GM18508 (cell line): ENCODE data around the gene ARFGAP1.
"Not testable (repeated sequence)": the region's sequence is repeated elsewhere in the genome, so short reads cannot be mapped to it uniquely, and the experiment has no call there.

ENCODE experiments used
- ATAC-seq: cut with Tn5 transposase; IDR thresholded peaks from one replicate; pipeline ENCODE4 v1.9.1; 2021; ENCODE audit warnings: moderate number of reproducible peaks; ENCODE audit not compliant: insufficient read depth, unreplicated experiment

The ARFGAP1 gene

DNA sequence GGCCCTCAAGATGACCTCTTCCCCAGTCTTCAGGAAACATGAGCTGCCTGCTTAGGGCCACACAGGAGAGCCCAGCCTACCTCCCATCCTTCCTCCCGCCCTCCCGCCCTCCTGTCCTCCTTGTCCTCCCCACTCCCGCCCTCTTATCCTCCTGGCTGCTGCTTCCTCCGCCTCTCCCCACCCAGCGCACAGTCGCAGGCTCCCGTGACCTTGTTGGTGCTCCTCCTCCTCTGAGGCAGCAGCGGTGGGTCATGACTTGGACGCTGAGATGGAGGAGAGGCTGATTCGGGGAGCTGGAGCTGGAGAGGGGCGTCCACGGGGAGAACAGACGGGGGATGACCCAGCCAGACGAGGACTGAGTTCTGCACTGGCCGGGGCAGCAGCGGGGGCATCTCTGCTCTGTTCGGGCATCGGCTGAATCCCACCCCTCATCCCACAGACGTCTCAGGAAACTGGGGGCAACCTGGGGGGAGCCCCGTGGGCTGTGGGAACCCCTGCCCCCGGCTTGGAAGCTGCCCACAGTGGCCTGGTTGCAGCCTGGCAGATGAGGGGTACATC lies 56.2 kb downstream of the ARFGAP1 start:
- ATAC-seq = no peak

DNA sequence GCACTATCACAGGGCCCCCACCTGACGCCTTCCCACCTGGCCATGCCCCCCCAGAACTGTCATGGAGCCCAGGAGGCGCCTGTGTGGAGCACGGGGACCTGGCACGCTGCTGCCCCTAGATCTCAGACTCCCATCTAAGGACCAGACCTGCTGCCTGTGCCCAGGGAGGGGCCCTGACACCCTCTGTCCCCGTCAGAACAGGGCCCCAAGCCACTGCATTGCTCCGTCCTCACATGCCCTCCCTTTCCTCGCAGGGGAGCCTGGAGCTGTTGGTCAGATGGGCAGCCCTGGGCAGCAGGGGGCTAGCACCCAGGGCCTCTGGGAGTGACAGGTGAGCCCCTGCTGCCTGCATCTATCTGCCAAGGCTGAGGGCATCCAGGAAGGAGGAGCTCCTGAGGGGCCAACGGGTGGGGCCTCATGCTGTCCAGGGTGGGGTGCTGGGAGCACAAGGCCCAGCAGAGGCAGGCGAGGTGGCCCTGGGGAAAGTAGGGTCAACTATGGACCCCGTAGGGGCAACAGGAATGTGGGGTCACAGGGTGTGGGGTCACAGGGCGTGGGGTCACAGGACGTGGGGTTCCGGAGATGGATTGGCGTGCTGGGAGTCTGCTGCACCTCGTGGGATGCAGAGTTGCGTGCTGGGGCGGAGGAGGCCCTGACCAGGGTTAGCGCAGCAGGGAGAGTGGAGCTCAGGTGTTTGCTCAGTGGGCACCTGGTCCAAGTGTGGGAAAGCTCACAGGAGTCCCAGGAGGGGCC lies 56.9 kb downstream of the ARFGAP1 start:
- no peak for ATAC-seq

DNA sequence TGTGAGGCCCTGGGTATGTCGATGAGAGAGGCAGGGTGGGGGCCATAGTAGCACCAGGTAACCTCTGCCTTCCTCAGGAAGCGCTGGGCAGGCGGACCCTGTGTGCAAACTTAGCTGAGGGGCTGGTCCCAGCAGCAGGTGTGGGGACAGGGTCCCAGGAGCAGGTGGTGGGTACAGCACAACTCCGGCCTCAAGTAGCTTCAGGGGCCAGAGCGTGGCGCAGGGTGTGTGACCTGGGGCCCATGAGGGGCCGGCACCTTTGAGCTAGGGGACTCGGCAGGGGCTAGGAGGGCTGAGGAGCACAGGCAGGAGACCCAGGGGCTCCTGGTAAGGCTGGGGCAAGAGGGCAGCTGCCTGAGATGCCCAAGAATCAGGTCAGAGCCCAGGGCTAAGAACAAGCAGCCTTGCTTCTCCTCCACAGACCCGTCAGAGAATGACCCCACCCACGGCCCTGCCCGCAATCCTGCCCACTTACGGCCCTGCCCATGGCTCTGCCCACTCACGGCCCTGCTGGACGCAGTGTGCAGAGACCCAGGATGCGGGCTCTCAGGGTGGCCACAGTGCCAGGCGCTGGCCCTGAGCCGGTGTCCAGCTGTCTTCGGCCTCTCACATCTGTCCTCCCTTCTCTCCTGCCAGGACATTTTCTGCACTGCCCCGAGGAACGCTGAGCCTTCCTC lies 57.6 kb downstream of the ARFGAP1 start:
- no peak for ATAC-seq

DNA sequence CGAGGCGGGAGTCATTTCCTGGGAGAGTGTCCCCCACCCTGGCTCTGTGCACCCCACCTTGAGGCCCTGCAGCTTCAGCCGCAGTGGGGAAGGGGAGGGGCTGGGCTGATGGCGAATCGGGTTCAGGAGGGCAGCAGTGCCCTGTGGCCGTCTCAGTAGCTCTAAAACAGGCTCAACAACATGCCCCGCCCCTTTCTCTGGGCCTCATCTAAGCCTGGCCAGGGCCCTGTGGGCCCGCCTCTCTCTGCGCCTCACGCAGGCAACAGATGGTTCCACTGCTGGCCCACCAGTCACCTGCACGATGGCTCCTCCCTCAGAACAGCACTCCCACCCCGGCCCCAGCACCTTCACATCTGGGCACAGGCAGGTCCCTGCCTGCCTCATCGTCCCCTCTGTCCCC lies 58.3 kb downstream of the ARFGAP1 start:
- ATAC-seq = no peak

DNA sequence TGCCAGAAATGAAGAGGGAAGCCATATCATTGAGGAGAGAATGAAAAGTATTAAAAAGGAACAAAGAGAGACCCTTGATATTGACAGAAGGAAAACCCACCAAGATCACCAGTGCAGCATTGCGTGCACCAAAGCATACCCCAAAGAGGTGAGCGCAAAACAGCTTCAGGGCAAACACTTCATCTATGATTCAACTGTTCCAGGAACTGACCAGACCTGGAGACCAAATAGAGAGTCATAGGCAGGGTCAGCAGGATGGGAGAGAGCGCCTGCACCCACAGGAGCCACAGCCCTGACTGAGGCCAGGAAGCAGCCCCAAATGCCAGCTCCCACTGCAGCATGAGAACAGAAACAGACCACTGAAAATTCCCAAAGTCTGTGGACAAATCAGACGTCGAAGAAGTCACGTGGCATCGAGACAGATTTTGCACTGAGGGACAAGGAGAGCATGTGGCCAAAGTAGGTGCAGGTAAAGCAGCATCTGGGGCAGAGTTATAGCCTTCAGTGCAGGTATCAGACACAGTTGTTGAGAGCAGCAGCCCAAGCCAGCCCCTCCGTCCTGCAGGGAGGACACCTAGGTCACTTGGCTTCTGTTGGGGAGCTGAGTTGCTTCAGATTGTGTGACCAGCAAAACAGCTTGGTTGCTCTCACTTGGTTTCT lies 59.3 kb downstream of the ARFGAP1 start:
- no peak for ATAC-seq

DNA sequence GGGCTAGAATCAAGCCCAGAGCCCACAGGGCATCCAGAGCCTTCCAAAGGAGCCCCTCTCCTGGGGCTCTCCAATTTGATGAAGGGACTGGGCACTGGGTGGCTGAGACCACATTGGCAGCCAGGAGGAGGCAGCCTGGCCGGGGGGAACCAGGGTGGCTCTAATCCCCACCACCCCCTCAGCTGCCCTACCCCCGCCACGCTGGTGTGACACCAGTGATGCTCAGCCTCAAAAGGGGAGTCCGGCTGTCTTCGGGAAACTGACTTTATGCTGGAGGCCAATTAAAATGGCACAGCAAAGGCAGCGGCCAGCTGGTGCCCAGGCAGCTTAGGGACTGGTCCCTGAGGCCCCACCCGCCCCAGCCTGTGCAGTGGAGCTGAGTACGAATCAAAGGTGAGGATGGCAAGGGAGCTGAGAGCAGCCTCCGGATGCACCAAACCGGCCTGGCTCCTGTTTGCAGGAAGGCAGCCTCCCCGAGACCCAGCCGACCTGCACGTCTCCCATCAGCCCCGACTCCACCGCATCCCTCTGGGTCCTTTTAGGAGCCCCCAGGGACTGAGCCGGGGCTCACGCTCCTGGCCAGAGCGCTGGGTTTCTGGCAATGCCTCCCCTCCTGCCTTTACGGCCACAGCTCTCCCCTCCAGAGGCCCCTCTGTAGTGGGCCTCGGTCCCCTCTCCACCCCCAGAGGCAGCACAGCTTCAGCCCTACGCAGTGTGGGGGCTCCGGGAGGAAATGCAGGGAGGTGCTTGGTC lies 60.1 kb downstream of the ARFGAP1 start:
- ATAC-seq = no peak

DNA sequence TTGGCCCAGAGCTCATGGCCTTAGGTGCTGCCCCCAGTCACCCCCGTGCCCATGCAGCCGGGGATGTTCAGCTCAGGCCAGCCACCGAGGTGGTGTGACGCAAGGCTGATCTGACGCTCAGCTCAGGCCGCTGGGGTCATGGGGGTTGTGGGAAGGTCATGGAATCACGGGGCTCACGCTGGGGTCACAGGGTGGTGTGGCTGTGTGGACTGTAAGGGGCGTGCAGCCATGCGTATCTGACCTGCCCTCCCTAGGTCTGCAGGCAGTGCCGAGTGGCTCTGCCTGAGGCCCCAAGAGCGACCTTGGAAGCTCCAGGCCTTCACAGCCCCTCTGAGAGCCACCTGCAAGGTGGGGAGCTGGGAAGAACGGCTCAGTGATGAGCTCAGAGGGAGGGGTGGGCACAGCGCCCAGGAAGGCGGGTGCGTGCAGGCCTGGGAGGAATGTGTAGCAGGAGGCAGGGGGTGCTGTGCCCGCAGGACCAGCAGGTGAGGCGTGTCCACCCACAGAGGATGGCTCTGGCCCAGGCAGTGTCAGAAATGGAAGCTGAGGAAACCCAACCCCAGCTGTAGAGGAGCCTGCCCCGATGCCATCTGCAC lies 60.7 kb downstream of the ARFGAP1 start:
- ATAC-seq = no peak

DNA sequence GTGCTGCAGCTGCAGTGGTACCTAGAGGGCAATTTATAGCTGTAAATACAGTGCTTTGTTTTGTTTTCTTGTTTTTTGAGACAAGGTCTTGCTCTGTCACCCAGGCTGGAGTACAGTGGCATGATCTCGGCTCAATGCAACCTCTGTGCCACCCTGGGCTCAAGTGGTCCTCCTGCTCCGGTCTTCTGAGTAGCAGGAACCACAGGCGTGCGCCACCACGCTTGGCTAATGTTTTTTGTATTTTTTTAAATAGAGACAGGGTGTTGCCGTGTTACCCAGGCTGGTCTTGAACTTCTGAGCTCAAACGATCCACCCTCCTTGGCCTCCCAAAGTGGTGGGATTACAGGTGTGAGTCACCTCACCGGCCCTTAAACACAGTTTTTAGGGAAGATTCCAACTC lies 61.7 kb downstream of the ARFGAP1 start:
- ATAC-seq = no peak

DNA sequence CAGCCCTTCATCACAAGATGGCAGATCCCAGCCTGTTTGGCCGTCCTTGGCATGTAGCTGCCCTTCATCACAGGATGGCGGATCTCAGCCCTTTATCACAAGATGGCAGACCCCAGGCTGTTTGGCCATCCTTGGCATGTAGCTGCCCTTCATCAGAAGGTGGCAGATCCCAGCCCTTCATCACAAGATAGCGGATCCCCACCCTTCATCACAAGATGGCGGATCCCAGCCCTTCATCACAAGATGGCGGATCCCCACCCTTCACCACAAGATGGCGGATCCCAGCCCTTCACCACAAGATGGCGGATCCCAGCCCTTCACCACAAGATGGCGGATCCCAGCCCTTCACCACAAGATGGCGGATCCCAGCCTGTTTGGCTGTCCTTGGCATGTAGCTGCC lies 62.4 kb downstream of the ARFGAP1 start:
- ATAC-seq = not testable (repeated sequence)

DNA sequence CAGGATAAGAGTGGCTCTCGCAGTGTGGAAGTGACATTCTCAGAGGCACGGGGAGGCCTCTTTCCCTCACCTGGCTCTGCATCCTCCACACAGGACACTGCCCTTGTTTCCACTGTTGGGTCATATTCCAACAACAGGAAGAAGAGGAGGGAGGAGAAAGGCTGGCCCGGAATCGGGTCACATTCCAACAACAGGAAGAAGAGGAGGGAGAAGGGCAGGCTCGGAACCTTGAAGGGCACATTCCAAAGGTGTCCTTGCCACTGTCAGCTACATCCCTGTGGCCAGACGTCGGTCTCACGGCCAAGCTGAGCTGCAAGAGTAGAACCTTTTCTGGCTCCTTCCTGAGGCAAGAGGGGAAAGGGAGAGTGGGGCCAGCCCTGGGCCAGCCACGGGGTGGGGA lies 63.1 kb downstream of the ARFGAP1 start:
- no peak for ATAC-seq

DNA sequence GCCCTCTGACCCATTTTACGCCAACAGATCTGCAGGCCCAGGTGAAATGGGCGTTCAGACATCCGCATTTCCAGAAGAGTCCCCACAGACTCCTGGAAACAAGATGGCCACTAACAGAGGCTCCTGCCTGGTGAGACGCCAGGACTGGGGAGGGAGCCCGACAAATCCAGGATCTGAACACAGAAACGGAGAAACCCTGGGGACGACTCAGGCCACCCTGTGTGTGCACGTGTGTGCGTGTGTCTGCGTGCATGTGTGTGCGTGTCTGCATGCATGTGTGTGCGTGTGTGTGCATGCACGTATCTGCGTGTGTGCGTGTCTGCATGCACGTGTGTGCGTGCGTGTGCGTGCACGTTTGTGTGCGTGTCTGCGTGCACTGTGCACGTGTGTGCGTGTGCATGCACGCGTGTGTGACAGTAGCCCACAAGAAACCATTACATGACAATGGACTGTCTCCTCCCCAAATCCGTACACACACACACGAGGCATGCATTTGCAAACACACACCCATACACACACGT lies 63.7 kb downstream of the ARFGAP1 start:
- no peak for ATAC-seq

DNA sequence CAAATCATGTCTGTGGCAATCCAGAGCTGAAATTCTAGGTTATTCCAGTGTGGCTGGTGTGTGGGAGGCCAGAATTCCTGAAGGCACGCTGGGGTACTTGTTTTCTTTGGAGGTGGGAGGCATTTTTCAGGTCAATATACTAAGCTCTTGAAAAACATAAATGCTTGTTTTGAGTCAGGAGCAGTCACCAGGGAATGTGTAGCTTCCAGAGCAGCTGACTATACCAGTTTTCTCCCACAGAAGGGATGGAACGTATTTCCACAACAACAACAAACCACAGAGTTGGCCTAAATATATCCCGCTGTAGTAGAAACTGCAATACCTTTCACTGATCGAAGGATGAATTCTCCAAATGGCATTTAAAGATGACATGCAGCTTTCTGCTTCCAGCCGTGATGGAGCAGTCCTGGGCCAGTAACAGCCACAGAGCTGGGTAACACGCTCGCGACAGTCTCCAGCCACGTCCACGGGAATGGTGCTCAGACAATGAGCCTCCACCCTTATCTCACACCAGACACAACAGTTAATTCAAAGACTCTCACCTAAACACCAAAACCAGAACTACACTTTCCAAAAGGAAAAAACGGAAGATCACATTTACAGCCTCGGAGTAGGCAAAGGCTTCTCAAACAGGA lies 65.3 kb downstream of the ARFGAP1 start:
- no peak for ATAC-seq
